GM23338 (cell line): Measurements from ENCODE around the gene RAPGEF4. TPM values are rescaled to one million over a fixed set of nuclear protein-coding genes. Genes with fewer than 3 reads are reported as not detected.
"Not testable (repeated sequence)": the region's sequence is repeated elsewhere in the genome, so short reads cannot be mapped to it uniquely, and the experiment has no call there.

Source experiments
- ATAC-seq: fragments of 200-7000 bp; cut with Tn5 transposase; 3 replicates; pipeline ENCODE4 v1.9.1; 2020
- DNase-seq: peaks from one replicate; pipeline ENCODE4 v3.0.0-alpha.2; 2015; ENCODE audit warnings: low spot score
- H2AFZ ChIP-seq: fragments of 200-600 bp; sonication (generic); 2 replicates; pipeline ENCODE4 v1.8.0; 2016; ENCODE audit warnings: antibody characterized with exemption, mild to moderate bottlenecking, moderate library complexity
- H3F3A ChIP-seq: fragments of 200-600 bp; sonication (generic); replicated peaks from 2 replicates; pipeline ENCODE4 v1.8.0; 2017; ENCODE audit warnings: antibody characterized with exemption, mixed run types, low read depth
- H3K27ac ChIP-seq: fragments of 200-600 bp; sonication (generic); 2 replicates; pipeline ENCODE4 v1.6.1; 2016; ENCODE audit warnings: low read depth
- H3K27me3 ChIP-seq: fragments of 200-600 bp; sonication (generic); 2 replicates; pipeline ENCODE4 v1.8.0; 2016; ENCODE audit warnings: mild to moderate bottlenecking, mixed run types, moderate library complexity; ENCODE audit not compliant: insufficient read depth
- H3K36me3 ChIP-seq: fragments of 200-600 bp; sonication (generic); 2 replicates; pipeline ENCODE4 v1.8.0; 2016; ENCODE audit warnings: mild to moderate bottlenecking; ENCODE audit not compliant: insufficient read depth
- H3K4me1 ChIP-seq: fragments of 200-600 bp; sonication (generic); 2 replicates; pipeline ENCODE4 v1.8.0; 2016; ENCODE audit warnings: mild to moderate bottlenecking, moderate library complexity; ENCODE audit not compliant: insufficient read depth
- H3K4me2 ChIP-seq: fragments of 200-600 bp; sonication (generic); 2 replicates; pipeline ENCODE4 v1.7.1; 2017; ENCODE audit warnings: mixed run types
- H3K4me3 ChIP-seq: fragments of 200-600 bp; sonication (generic); 2 replicates; pipeline ENCODE4 v1.6.1; 2016; ENCODE audit warnings: mixed run types
- H3K79me2 ChIP-seq: fragments of 200-600 bp; sonication (generic); replicated peaks from 2 replicates; pipeline ENCODE4 v1.8.0; 2017; ENCODE audit warnings: mild to moderate bottlenecking; ENCODE audit not compliant: insufficient read depth
- H3K9me2 ChIP-seq: fragments of 200-600 bp; sonication (generic); 2 replicates; pipeline ENCODE4 v1.8.0; 2017; ENCODE audit not compliant: insufficient read depth
- H4K20me1 ChIP-seq: fragments of 200-600 bp; sonication (generic); replicated peaks from 2 replicates; pipeline ENCODE4 v1.8.0; 2017; ENCODE audit warnings: mild to moderate bottlenecking; ENCODE audit not compliant: insufficient read depth
- H3K27ac Mint-ChIP-seq: 2 replicates; pipeline ENCODE4 v1.8.0; 2020; ENCODE audit warnings: inconsistent platforms, mild to moderate bottlenecking, moderate library complexity, mixed read lengths
- H3K27me3 Mint-ChIP-seq: 3 replicates; pipeline ENCODE4 v1.8.0; 2022; ENCODE audit warnings: low read depth, mild to moderate bottlenecking, moderate library complexity, mixed read lengths, inconsistent platforms; ENCODE audit not compliant: insufficient read depth, poor library complexity
- H3K36me3 Mint-ChIP-seq: 3 replicates; pipeline ENCODE4 v1.8.0; 2021; ENCODE audit warnings: low read depth, mild to moderate bottlenecking, inconsistent platforms, moderate library complexity, mixed read lengths
- H3K4me1 Mint-ChIP-seq: 3 replicates; pipeline ENCODE4 v1.8.0; 2020; ENCODE audit warnings: mild to moderate bottlenecking, inconsistent platforms, mixed read lengths
- H3K4me3 Mint-ChIP-seq: 3 replicates; pipeline ENCODE4 v1.8.0; 2021; ENCODE audit warnings: moderate library complexity, mild to moderate bottlenecking, inconsistent platforms, mixed read lengths
- H3K9me3 Mint-ChIP-seq: 3 replicates; pipeline ENCODE4 v1.8.0; 2020; ENCODE audit warnings: moderate library complexity, mild to moderate bottlenecking, inconsistent platforms, mixed read lengths
- CREB1 ChIP-seq: fragments of 250-450 bp; sonication (Bioruptor Pico); IDR thresholded peaks from 2 replicates; pipeline ENCODE4 v1.5.0; 2020; ENCODE audit warnings: low read depth, mild to moderate bottlenecking, moderate library complexity
- EZH2 ChIP-seq: fragments of 200-600 bp; sonication (generic); IDR thresholded peaks from one replicate; pipeline ENCODE4 v1.8.0; 2017; ENCODE audit warnings: antibody characterized with exemption, mild to moderate bottlenecking, low read depth; ENCODE audit not compliant: unreplicated experiment
- EZH2phosphoT487 ChIP-seq: fragments of 200-600 bp; sonication (generic); IDR thresholded peaks from one replicate; pipeline ENCODE4 v1.8.1; 2018; ENCODE audit warnings: antibody characterized with exemption; ENCODE audit not compliant: unreplicated experiment
- JUNB ChIP-seq: IDR thresholded peaks from one replicate; pipeline ENCODE4 v1.6.1; 2016; ENCODE audit warnings: antibody characterized with exemption; ENCODE audit not compliant: unreplicated experiment
- NANOG ChIP-seq: IDR thresholded peaks from 2 replicates; pipeline ENCODE4 v1.6.1; 2016; ENCODE audit warnings: antibody characterized with exemption, borderline replicate concordance
- STAT1 ChIP-seq: IDR thresholded peaks from one replicate; pipeline ENCODE4 v1.6.1; 2016; ENCODE audit warnings: antibody characterized with exemption; ENCODE audit not compliant: unreplicated experiment
- ZNF331 ChIP-seq: fragments of 250-450 bp; sonication (Bioruptor Pico); IDR thresholded peaks from 2 replicates; pipeline ENCODE4 v1.5.0; 2020; ENCODE audit warnings: low read depth, mild to moderate bottlenecking, moderate library complexity
- ZNF462 ChIP-seq: fragments of 250-450 bp; sonication (Bioruptor Pico); IDR thresholded peaks from 2 replicates; pipeline ENCODE4 v1.5.0; 2020; ENCODE audit warnings: mild to moderate bottlenecking, moderate library complexity
- polyA plus RNA-seq: library from polyadenylated mRNA; unstranded; fragments of >200 nt; fragmentation: Nextera tagmentation; extraction: Ambion mirVana; gene quantifications from 2 replicates; pipeline ENCODE4 v1.2.1, GENCODE V29; 2016
- total RNA-seq: library from RNA; depleted of rRNA; stranded (reverse); fragments of >200 nt; shearing (Covaris generic); gene quantifications from 2 replicates; pipeline ENCODE4 v1.2.3, GENCODE V29; 2014

Gene RAPGEF4
- total and polyA plus RNA-seq, 2 experiments from 2014 or later: 1.7 to 4.7 TPM

GRCh38 chr2:172745636-172746035, 10.0 kb downstream of the RAPGEF4 start:
- Mint-ChIP-seq H3K27me3 (peaks cover 2% of the 10 kb centered on the region), H3K36me3 (peaks cover 27% of the 10 kb centered on the region), H3K27ac (no peak overlapping the region), H3K4me1 (peaks cover 5% of the 10 kb centered on the region), H3K4me3 (no peak overlapping the region), H3K9me3 (peaks cover 29% of the 10 kb centered on the region)
- H3K36me3 ChIP-seq: peaks cover 5% of the 10 kb centered on the region; the same call in 1 of the 2 replicates
- H3K27me3 ChIP-seq: no peaks in the 10 kb centered on the region
- DNase-seq (no peak), ATAC-seq (no peak)
- no peak overlapping the region for H3K4me3 ChIP-seq
- H2AFZ ChIP-seq: no peak overlapping the region
- H3K4me1 ChIP-seq: 0 out of 2 replicates have a peak, but pooled peaks cover 7% of the 10 kb centered on the region
- no peak overlapping the region for H3K27ac ChIP-seq
- no peaks in the 10 kb centered on the region for H3F3A ChIP-seq
- no peaks in the 10 kb centered on the region for H3K79me2 ChIP-seq
- no peaks in the 10 kb centered on the region for H4K20me1 ChIP-seq
- TF ChIP-seq NANOG (no peak), EZH2 (no peak), JUNB (no peak), CREB1 (CRISPR knock-in tag) (no peak), EZH2phosphoT487 (no peak)
- H3K9me2 ChIP-seq: 0 out of 2 replicates have a peak, but pooled peaks cover 6% of the 10 kb centered on the region
- H3K4me2 ChIP-seq: no peak overlapping the region

- not testable (repeated sequence) for H4K20me1 ChIP-seq, H3K9me2 ChIP-seq, H3F3A ChIP-seq, H3K79me2 ChIP-seq, ATAC-seq, H3K4me1 ChIP-seq, H3K27me3 ChIP-seq, H3K36me3 ChIP-seq, H3K4me2 ChIP-seq, H3K27me3 Mint-ChIP-seq, DNase-seq, H2AFZ ChIP-seq, H3K27ac Mint-ChIP-seq, H3K4me3 ChIP-seq, H3K27ac ChIP-seq, H3K4me1 Mint-ChIP-seq, H3K4me3 Mint-ChIP-seq
- H3K9me3 Mint-ChIP-seq: peaks cover 29% of the 10 kb centered on the region
- peaks cover 27% of the 10 kb centered on the region for H3K36me3 Mint-ChIP-seq
Observed at GRCh38 chr2:172748543-172748942, 12.9 kb downstream of the RAPGEF4 start.

- Mint-ChIP-seq H3K27me3 (no peaks in the 10 kb centered on the region), H3K27ac (no peak overlapping the region), H3K4me1 (no peaks in the 10 kb centered on the region), H3K36me3 (peaks cover 23% of the 10 kb centered on the region), H3K9me3 (peaks cover 24% of the 10 kb centered on the region), H3K4me3 (no peak overlapping the region)
- Histone ChIP-seq H3K4me1 (no peaks in the 10 kb centered on the region), H3F3A (no peaks in the 10 kb centered on the region), H3K4me3 (no peak overlapping the region), H3K27me3 (no peaks in the 10 kb centered on the region), H4K20me1 (no peaks in the 10 kb centered on the region), H3K9me2 (0 out of 2 replicates have a peak, but pooled peaks cover 6% of the 10 kb centered on the region), H2AFZ (no peak overlapping the region), H3K36me3 (peaks cover 5% of the 10 kb centered on the region; the same call in 1 of the 2 replicates), H3K79me2 (no peaks in the 10 kb centered on the region), H3K4me2 (no peak overlapping the region), H3K27ac (no peak overlapping the region)
- ATAC-seq: no peak
- no peak for DNase-seq
- no peak for TF ChIP-seq STAT1
- TF ChIP-seq ZNF331: no peak
- no peak for TF ChIP-seq EZH2
- no peak for TF ChIP-seq EZH2phosphoT487
- TF ChIP-seq ZNF462 (CRISPR knock-in tag): no peak
- no peak for TF ChIP-seq CREB1 (CRISPR knock-in tag)
Observed at GRCh38 chr2:172749388-172749787, 13.7 kb downstream of the RAPGEF4 start.
